PFSK-1 (cell line): ENCODE measurements around the gene LRRC4C.

Experiments
- POLR2AphosphoS5 ChIP-seq: IDR thresholded peaks from 2 replicates; pipeline ENCODE4 v1.6.1; 2012; ENCODE audit warnings: low read depth, mild to moderate bottlenecking, control low read depth, low read length, moderate library complexity
- TF ChIP-seq, protein P1 (sequence below), 2 experiments: IDR thresholded peaks; 2 replicates each; pipeline versions ENCODE4 v1.6.1 to v1.8.0; 2011 to 2012; ENCODE audit warnings: low read depth in 2 of 2, low read length in 2 of 2, control low read depth in 1 of 2, inconsistent platforms in 1 of 2, mild to moderate bottlenecking in 1 of 2, moderate library complexity in 1 of 2; ENCODE audit not compliant: insufficient read depth in 1 of 2

DNA sequence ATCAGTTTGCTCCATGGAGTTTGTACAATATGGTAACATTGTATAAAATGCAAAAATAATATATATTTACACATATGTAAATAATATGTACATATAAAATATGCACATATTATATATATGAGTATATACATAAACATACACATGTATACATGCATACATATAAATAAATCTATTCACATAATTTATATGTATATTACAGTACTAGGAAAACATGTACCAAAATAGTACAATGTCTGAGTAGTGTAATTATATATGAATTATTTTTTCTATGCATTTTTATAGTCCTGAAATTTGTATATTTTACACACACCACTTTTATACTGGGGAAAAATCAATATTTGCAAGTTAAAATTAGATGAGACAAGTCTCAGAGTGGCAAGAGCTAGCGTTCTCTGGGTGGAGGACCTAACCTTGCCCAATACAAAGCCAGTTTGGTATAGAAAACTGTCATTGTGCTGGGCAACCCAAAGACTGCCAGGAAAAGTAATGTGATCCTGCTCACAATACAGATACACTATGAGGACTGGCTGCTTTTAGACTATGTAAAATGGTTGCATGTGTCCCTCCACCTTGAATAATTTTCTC, 889.4 kb downstream of the LRRC4C start:
- TF ChIP-seq, protein P1, sequence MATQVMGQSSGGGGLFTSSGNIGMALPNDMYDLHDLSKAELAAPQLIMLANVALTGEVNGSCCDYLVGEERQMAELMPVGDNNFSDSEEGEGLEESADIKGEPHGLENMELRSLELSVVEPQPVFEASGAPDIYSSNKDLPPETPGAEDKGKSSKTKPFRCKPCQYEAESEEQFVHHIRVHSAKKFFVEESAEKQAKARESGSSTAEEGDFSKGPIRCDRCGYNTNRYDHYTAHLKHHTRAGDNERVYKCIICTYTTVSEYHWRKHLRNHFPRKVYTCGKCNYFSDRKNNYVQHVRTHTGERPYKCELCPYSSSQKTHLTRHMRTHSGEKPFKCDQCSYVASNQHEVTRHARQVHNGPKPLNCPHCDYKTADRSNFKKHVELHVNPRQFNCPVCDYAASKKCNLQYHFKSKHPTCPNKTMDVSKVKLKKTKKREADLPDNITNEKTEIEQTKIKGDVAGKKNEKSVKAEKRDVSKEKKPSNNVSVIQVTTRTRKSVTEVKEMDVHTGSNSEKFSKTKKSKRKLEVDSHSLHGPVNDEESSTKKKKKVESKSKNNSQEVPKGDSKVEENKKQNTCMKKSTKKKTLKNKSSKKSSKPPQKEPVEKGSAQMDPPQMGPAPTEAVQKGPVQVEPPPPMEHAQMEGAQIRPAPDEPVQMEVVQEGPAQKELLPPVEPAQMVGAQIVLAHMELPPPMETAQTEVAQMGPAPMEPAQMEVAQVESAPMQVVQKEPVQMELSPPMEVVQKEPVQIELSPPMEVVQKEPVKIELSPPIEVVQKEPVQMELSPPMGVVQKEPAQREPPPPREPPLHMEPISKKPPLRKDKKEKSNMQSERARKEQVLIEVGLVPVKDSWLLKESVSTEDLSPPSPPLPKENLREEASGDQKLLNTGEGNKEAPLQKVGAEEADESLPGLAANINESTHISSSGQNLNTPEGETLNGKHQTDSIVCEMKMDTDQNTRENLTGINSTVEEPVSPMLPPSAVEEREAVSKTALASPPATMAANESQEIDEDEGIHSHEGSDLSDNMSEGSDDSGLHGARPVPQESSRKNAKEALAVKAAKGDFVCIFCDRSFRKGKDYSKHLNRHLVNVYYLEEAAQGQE (IDR thresholded peaks at IDR 0.05; ENCODE audit: insufficient read depth in 1 of 2, low read depth in 2 of 2, low read length in 2 of 2), result no peak
- TF ChIP-seq POLR2AphosphoS5, result no peak
